PC-3 (cell line): ENCODE results near the gene ATG14. TPM values are rescaled to one million over a fixed set of nuclear protein-coding genes. Genes with fewer than 3 reads are reported as not detected.

Source experiments
- ATAC-seq: fragments of 200-7000 bp; cut with Tn5 transposase; 2 replicates; pipeline ENCODE4 v1.9.1; 2020; ENCODE audit warnings: mild to moderate bottlenecking, moderate library complexity
- BruUV-seq: library from RNA; stranded (reverse); fragments of 400-500 nt; replicated peaks from 2 replicates; lab custom pipeline; 2021; lab: Mats Ljungman, UMichigan
- CTCF ChIA-PET: fragments of 300-600 bp; sonication (Branson Sonifier 250); formaldehyde crosslinking; loops from one replicate; lab custom pipeline; 2022; ENCODE audit warnings: antibody characterized with exemption; lab: Charles Lee
- POLR2A ChIA-PET: fragments of 300-600 bp; sonication (Branson Sonifier 250); formaldehyde crosslinking; loops from one replicate; lab custom pipeline; 2022; ENCODE audit warnings: antibody characterized with exemption; ENCODE audit not compliant: unreplicated experiment; lab: Charles Lee
- DNase-seq: peaks from one replicate; pipeline ENCODE4 v3.0.0-alpha.2; 2015
- H2AFZ ChIP-seq: fragments of 300-600 bp; sonication (generic); 2 replicates; pipeline ENCODE4 v1.6.0; 2016; ENCODE audit warnings: antibody characterized with exemption, low read length
- H3F3A ChIP-seq: fragments of 300-600 bp; sonication (generic); one replicate; pipeline ENCODE4 v1.6.0; 2017; ENCODE audit warnings: antibody characterized with exemption, low read length, control low read depth, mild to moderate bottlenecking; ENCODE audit not compliant: unreplicated experiment
- H3K27ac ChIP-seq: fragments of 300-600 bp; sonication (generic); 2 replicates; pipeline ENCODE4 v1.5.1; 2016; ENCODE audit warnings: mild to moderate bottlenecking, low read length
- H3K27me3 ChIP-seq: fragments of 300-600 bp; sonication (generic); 2 replicates; pipeline ENCODE4 v1.6.1; 2016; ENCODE audit warnings: low read length, mixed read lengths
- H3K36me3 ChIP-seq: fragments of 300-600 bp; sonication (generic); 2 replicates; pipeline ENCODE4 v1.6.1; 2016; ENCODE audit warnings: low read depth, mixed run types, low read length, mixed read lengths
- H3K4me1 ChIP-seq: fragments of 300-600 bp; sonication (generic); 2 replicates; pipeline ENCODE4 v1.5.1; 2016; ENCODE audit warnings: low read length; ENCODE audit not compliant: insufficient read depth
- H3K4me2 ChIP-seq: fragments of 300-600 bp; sonication (generic); 2 replicates; pipeline ENCODE4 v1.6.0; 2016; ENCODE audit warnings: low read length
- H3K4me3 ChIP-seq: fragments of 300-600 bp; sonication (generic); 2 replicates; pipeline ENCODE4 v1.5.1; 2016; ENCODE audit warnings: mild to moderate bottlenecking, low read length, mixed read lengths
- H3K79me2 ChIP-seq: fragments of 300-600 bp; sonication (generic); 2 replicates; pipeline ENCODE4 v1.6.1; 2017; ENCODE audit warnings: low read length, mixed read lengths
- H3K9ac ChIP-seq: fragments of 300-600 bp; sonication (generic); 2 replicates; pipeline ENCODE4 v1.6.0; 2016; ENCODE audit warnings: mild to moderate bottlenecking, low read length
- H3K9me2 ChIP-seq: fragments of 300-600 bp; sonication (generic); replicated peaks from 2 replicates; pipeline ENCODE4 v1.6.1; 2016; ENCODE audit warnings: mixed run types, low read length, mixed read lengths
- H3K9me3 ChIP-seq: fragments of 300-600 bp; sonication (generic); 2 replicates; pipeline ENCODE4 v1.6.1; 2016; ENCODE audit warnings: low read length, mixed read lengths
- H4K20me1 ChIP-seq: fragments of 300-600 bp; sonication (generic); 2 replicates; pipeline ENCODE4 v1.6.1; 2016; ENCODE audit warnings: low read length, mixed read lengths
- CTCF ChIP-seq: fragments of 300-600 bp; sonication (generic); conservative IDR thresholded peaks from 2 replicates; pipeline ENCODE4 v1.5.1; 2017; ENCODE audit warnings: antibody characterized with exemption, low read depth, mild to moderate bottlenecking, low read length
- EZH2 ChIP-seq: fragments of 300-600 bp; sonication (generic); IDR thresholded peaks from one replicate; pipeline ENCODE4 v1.6.1; 2017; ENCODE audit warnings: antibody characterized with exemption, mild to moderate bottlenecking, low read length; ENCODE audit not compliant: unreplicated experiment
- EZH2phosphoT487 ChIP-seq: fragments of 300-600 bp; sonication (generic); IDR thresholded peaks from 2 replicates; pipeline ENCODE4 v1.6.1; 2018; ENCODE audit warnings: mild to moderate bottlenecking, antibody characterized with exemption, low read length, borderline replicate concordance
- intact Hi-C: fragments of 100-400 bp; cut with micrococcal nuclease; formaldehyde crosslinking; loops from 2 replicates; pipeline ENCODE4 v1.9.0; 2023
- total RNA-seq: library from RNA; depleted of rRNA; stranded (reverse); fragments of >200 nt; gene quantifications from 2 replicates; pipeline ENCODE4 v1.2.3, GENCODE V29; 2014

ATG14 gene
- total RNA-seq, 1 experiment from 2014 or later = 20.2 TPM

- no TSS peak for BruUV-seq
- Histone ChIP-seq H3K9me3 (no peaks in the 10 kb centered on the region), H3K9me2 (no peaks in the 10 kb centered on the region), H2AFZ (no peak overlapping the region), H3F3A (peaks cover 6% of the 10 kb centered on the region), H3K4me3 (no peak overlapping the region), H3K9ac (no peak overlapping the region), H4K20me1 (no peaks in the 10 kb centered on the region), H3K27me3 (no peaks in the 10 kb centered on the region), H3K4me2 (no peak overlapping the region), H3K4me1 (peaks cover 23% of the 10 kb centered on the region), H3K79me2 (peaks cover 43% of the 10 kb centered on the region), H3K27ac (no peak overlapping the region), H3K36me3 (peaks cover 18% of the 10 kb centered on the region; the same call in 1 of the 2 replicates)
- POLR2A ChIA-PET = interaction anchor here (0.5 kb wide), 1 partner anchor 73 kb away, joined by 7 read pairs; no protein-coding TSS in a partner anchor
- ATAC-seq = no peak
- no peak for DNase-seq
- intact Hi-C loops = no loop called here
- CTCF ChIA-PET = interaction anchor here (0.7 to 1.0 kb wide), 2 partner anchors 91 to 105 kb away, joined by 4 to 5 read pairs; no protein-coding TSS in a partner anchor
- TF ChIP-seq EZH2 (no peak), CTCF (no peak), EZH2phosphoT487 (no peak)
Observed at GRCh38 chr14:55350461-55350860, 61.2 kb downstream of the ATG14 start.

- BruUV-seq = no TSS peak
- ChIA-PET CTCF (no interaction called here), POLR2A (no interaction called here)
Observed at GRCh38 chr14:55349565-55349964, 62.1 kb downstream of the ATG14 start.

More at GRCh38 chr14:55349565-55349964, 62.1 kb downstream of the ATG14 start:
- Histone ChIP-seq H3K9me3 (no peaks in the 10 kb centered on the region), H3K79me2 (peaks cover 42% of the 10 kb centered on the region), H3K9me2 (no peaks in the 10 kb centered on the region), H3K4me2 (no peak overlapping the region), H3K9ac (no peak overlapping the region), H2AFZ (no peak overlapping the region), H3K27ac (no peak overlapping the region), H3K4me3 (no peak overlapping the region), H3K4me1 (peaks cover 23% of the 10 kb centered on the region), H3K27me3 (no peaks in the 10 kb centered on the region), H3K36me3 (peaks cover 17% of the 10 kb centered on the region; the same call in 1 of the 2 replicates), H4K20me1 (no peaks in the 10 kb centered on the region), H3F3A (peaks cover 6% of the 10 kb centered on the region)
- intact Hi-C loops = no loop called here
- DNase-seq (no peak), ATAC-seq (no peak)
- TF ChIP-seq CTCF (no peak), EZH2 (no peak), EZH2phosphoT487 (no peak)
